RWPE2 (cell line): ENCODE results near the gene ENDOU.
A peak's percentile ranks its signal among the peaks of the same experiment; 100 is the strongest.

Experiments used
- ATAC-seq: fragments of 200-7000 bp; cut with Tn5 transposase; 3 replicates; pipeline ENCODE4 v1.9.1; 2021; ENCODE audit warnings: low read depth
- DNase-seq: peaks from one replicate; pipeline ENCODE4 v3.0.0-alpha.2; 2020; ENCODE audit warnings: low spot score
- H3K27ac ChIP-seq: fragments of 450-650 bp; 2 replicates; pipeline ENCODE4 v1.5.1; 2017; ENCODE audit warnings: mild to moderate bottlenecking; ENCODE audit not compliant: poor library complexity, severe bottlenecking
- H3K27me3 ChIP-seq: fragments of 250-450 bp; sonication (Bioruptor Pico); 2 replicates; pipeline ENCODE4 v1.5.1; 2021; ENCODE audit warnings: mild to moderate bottlenecking, moderate library complexity; ENCODE audit not compliant: insufficient read depth, poor library complexity, severe bottlenecking
- H3K36me3 ChIP-seq: fragments of 250-450 bp; sonication (Bioruptor Pico); 2 replicates; pipeline ENCODE4 v1.5.1; 2020; ENCODE audit warnings: low read depth, mild to moderate bottlenecking, moderate library complexity
- H3K4me1 ChIP-seq: fragments of 250-450 bp; sonication (Bioruptor Pico); 2 replicates; pipeline ENCODE4 v1.5.1; 2021; ENCODE audit warnings: mild to moderate bottlenecking, moderate library complexity; ENCODE audit not compliant: insufficient read depth, poor library complexity, severe bottlenecking
- H3K4me3 ChIP-seq: fragments of 250-450 bp; sonication (Bioruptor Pico); 2 replicates; pipeline ENCODE4 v1.5.1; 2021; ENCODE audit warnings: mild to moderate bottlenecking, moderate library complexity; ENCODE audit not compliant: severe bottlenecking
- H3K9me3 ChIP-seq: fragments of 250-450 bp; sonication (Bioruptor Pico); 2 replicates; pipeline ENCODE4 v1.5.1; 2021; ENCODE audit warnings: mild to moderate bottlenecking, moderate library complexity; ENCODE audit not compliant: severe bottlenecking
- TF ChIP-seq, protein P1 (sequence below): fragments of 450-650 bp; IDR thresholded peaks from one replicate; pipeline ENCODE4 v1.5.1; 2017; ENCODE audit warnings: mild to moderate bottlenecking, moderate library complexity; ENCODE audit not compliant: poor library complexity, severe bottlenecking

ENDOU gene

DNA sequence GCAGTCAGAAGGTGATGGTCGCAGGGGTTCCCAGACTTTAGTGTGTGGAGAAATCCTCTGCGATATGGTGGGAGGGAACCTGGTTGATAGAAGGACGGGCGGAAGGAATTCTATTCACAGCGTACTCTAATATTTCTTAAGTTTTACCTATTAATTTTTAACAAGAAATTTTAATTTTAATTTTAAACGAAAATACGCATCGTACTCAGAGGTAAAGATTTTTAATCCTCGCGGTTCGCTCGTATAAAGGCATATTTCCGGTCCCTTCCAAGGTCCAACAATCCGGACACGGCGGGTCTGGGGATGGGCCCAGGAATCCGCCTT is 47.4 kb upstream of the ENDOU start:
- Histone ChIP-seq H3K27me3 (no peaks in the 10 kb centered on the region), H3K36me3 (no peaks in the 10 kb centered on the region), H3K9me3 (no peaks in the 10 kb centered on the region), H3K4me3 (peak overlapping the region; percentile 88), H3K27ac (peak overlapping the region; percentile 14), H3K4me1 (peaks cover 35% of the 10 kb centered on the region)
- TF ChIP-seq, protein P1, sequence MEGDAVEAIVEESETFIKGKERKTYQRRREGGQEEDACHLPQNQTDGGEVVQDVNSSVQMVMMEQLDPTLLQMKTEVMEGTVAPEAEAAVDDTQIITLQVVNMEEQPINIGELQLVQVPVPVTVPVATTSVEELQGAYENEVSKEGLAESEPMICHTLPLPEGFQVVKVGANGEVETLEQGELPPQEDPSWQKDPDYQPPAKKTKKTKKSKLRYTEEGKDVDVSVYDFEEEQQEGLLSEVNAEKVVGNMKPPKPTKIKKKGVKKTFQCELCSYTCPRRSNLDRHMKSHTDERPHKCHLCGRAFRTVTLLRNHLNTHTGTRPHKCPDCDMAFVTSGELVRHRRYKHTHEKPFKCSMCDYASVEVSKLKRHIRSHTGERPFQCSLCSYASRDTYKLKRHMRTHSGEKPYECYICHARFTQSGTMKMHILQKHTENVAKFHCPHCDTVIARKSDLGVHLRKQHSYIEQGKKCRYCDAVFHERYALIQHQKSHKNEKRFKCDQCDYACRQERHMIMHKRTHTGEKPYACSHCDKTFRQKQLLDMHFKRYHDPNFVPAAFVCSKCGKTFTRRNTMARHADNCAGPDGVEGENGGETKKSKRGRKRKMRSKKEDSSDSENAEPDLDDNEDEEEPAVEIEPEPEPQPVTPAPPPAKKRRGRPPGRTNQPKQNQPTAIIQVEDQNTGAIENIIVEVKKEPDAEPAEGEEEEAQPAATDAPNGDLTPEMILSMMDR, result no peak
- DNase-seq (no peak), ATAC-seq (no peak)

DNA sequence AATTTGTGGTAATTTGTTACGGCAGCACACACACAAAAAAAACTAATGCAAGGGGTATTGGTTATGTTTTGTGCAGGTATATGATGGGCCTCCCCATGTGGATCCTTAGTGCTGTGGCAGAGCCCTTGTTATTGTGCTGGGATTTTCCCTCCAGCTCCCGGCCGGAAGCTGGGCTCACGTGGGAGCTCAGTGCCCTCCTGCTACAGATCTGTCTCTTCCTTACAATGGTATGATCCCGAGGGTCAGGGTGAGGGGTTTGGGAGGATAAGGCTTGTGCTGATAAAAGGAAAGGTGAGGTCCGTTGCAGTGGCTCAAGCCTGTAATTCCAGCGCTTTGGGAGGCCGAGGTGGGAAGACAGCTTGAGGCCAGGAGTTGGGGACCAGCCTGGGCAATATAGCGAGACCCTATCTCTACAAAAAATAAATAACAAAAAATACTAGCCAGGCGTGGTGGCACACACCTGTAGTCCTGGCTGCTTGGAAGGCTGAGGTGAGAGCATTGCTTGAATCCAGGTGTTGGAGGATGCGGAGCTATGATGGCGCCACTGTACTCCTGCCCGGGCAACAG is 46.9 kb upstream of the ENDOU start:
- no peaks in the 10 kb centered on the region for H3K9me3 ChIP-seq
- DNase-seq, result no peak
- no peak for ATAC-seq
- H3K27ac ChIP-seq, result peak overlapping the region; percentile 14
- TF ChIP-seq, protein P1, result no peak
- H3K27me3 ChIP-seq, result no peaks in the 10 kb centered on the region
- no peaks in the 10 kb centered on the region for H3K36me3 ChIP-seq
- no peak overlapping the region for H3K4me3 ChIP-seq
- peaks cover 40% of the 10 kb centered on the region for H3K4me1 ChIP-seq

DNA sequence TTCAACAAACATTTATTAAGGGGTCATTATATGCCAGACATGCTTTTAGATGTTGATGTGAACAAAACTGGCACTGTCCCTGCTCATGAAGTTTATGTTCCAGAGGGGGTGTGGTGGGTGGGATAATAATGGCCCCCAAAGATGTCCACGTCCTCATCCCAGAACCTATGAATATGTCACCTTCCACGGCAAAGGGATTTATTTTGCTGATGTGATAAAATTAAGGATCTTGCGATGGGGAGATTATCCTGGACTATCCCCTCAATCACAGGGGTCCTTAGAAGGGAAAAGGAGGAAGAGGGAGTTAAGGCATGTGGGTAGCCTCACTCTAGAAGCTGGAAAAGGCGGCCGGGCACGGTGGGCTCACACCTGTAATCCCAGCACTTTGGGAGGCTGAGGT is 46.0 kb upstream of the ENDOU start:
- H3K4me1 ChIP-seq, result peaks cover 35% of the 10 kb centered on the region
- no peak for DNase-seq
- no peak for ATAC-seq
- TF ChIP-seq, protein P1, result no peak
- no peaks in the 10 kb centered on the region for H3K27me3 ChIP-seq
- no peak overlapping the region for H3K4me3 ChIP-seq
- H3K9me3 ChIP-seq, result no peaks in the 10 kb centered on the region
- no peaks in the 10 kb centered on the region for H3K36me3 ChIP-seq
- H3K27ac ChIP-seq, result no peak overlapping the region

DNA sequence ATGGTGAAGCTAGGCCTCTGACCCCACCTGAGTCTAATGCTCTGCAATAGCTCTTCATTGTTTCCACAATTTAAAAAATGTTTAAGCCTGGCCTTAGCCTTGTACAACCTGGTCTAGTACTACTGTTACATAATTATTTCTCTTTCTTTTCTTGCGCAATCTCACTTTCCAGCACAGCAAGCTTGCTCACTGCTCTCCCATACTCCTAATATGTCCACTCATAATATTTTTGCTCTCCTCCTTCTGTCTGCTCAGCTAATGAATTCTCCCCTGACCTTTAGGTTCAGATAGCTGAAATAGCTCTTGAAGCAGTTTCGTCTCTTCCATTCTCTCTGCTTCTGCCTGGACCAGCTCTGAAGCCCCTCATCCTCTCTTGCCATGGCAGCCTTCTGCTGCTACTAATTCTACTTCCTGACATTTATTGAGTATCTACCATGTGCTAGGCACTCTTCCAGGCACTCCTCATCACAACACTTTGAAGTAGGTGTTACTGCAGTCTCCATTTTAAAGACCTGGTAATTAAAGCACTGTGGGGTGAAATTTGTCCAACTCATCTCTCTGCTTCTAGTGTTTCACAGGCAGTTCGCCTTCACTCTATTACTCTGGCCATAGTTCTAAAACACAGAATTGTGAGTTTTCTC is 44.9 kb upstream of the ENDOU start:
- no peak for DNase-seq
- Histone ChIP-seq H3K27me3 (no peaks in the 10 kb centered on the region), H3K4me1 (peaks cover 35% of the 10 kb centered on the region), H3K36me3 (no peaks in the 10 kb centered on the region), H3K27ac (peak overlapping the region; percentile 70), H3K4me3 (no peak overlapping the region), H3K9me3 (no peaks in the 10 kb centered on the region)
- TF ChIP-seq, protein P1, result no peak
- no peak for ATAC-seq
